ENCODE data around the gene RIOK1. TPM values are rescaled to one million over a fixed set of nuclear protein-coding genes. Genes with fewer than 3 reads are reported as not detected.
A peak's percentile ranks its signal among the peaks of the same experiment; 100 is the strongest.

The RIOK1 gene
- total RNA-seq, 1 donor from 2014 or later, result 16.7 TPM

DNA sequence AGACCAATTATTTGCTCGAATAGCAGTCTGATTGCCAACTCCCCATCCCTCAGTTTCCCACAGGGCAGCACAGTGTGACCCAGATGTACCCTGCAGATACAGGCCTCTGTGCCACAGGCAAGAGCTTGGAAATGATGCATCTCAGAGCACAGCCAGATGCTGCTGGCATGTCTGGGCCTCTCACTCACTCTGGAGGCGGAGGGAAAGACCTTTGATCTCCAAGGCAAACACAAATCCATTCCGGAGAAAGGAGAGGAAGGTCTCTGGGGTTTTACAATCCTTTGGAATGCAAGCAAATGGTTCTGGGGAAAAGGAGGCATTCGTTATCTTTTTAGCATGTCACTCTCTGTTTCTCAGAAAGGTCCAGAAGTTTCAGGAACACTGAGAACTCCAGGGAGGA, 74.2 kb downstream of the RIOK1 start:
- Mint-ChIP-seq H3K9me3 (ENCODE audit: unreplicated experiment) (no peaks in the 10 kb centered on the region), H3K27ac (ENCODE audit: unreplicated experiment) (peak overlapping the region; percentile 50), H3K36me3 (ENCODE audit: low read depth, unreplicated experiment) (no peaks in the 10 kb centered on the region), H3K4me3 (ENCODE audit: unreplicated experiment) (no peak overlapping the region), H3K27me3 (ENCODE audit: low read depth, unreplicated experiment) (no peaks in the 10 kb centered on the region), H3K4me1 (ENCODE audit: low read depth, unreplicated experiment) (peaks cover 31% of the 10 kb centered on the region)
- Histone ChIP-seq H3K9ac (ENCODE audit: low read length) (no peak overlapping the region), H2AFZ (ENCODE audit: low read depth, low read length) (peak overlapping the region; percentile 65), H3K79me2 (ENCODE audit: insufficient read depth, low read length) (no peaks in the 10 kb centered on the region), H3K27ac (ENCODE audit: low read depth, low read length) (no peak overlapping the region), H3K4me3 (ENCODE audit: insufficient read depth, low read depth, low read length) (no peak overlapping the region), H3K9me3 (ENCODE audit: insufficient read depth, low read depth, low read length) (no peaks in the 10 kb centered on the region), H3K27me3 (ENCODE audit: insufficient read depth, low read length) (no peaks in the 10 kb centered on the region), H3K36me3 (ENCODE audit: insufficient read depth, low read length) (no peaks in the 10 kb centered on the region), H3K4me2 (ENCODE audit: low read length) (no peak overlapping the region), H3K4me1 (ENCODE audit: insufficient read depth, low read length) (peaks cover 14% of the 10 kb centered on the region), H4K20me1 (ENCODE audit: insufficient read depth, low read length) (no peaks in the 10 kb centered on the region)
- FAIRE-seq, result no peak
- no peak for TF ChIP-seq EZH2 (IDR thresholded peaks at IDR 0.05; ENCODE audit: insufficient read depth, low read length)
- TF ChIP-seq, protein P1, sequence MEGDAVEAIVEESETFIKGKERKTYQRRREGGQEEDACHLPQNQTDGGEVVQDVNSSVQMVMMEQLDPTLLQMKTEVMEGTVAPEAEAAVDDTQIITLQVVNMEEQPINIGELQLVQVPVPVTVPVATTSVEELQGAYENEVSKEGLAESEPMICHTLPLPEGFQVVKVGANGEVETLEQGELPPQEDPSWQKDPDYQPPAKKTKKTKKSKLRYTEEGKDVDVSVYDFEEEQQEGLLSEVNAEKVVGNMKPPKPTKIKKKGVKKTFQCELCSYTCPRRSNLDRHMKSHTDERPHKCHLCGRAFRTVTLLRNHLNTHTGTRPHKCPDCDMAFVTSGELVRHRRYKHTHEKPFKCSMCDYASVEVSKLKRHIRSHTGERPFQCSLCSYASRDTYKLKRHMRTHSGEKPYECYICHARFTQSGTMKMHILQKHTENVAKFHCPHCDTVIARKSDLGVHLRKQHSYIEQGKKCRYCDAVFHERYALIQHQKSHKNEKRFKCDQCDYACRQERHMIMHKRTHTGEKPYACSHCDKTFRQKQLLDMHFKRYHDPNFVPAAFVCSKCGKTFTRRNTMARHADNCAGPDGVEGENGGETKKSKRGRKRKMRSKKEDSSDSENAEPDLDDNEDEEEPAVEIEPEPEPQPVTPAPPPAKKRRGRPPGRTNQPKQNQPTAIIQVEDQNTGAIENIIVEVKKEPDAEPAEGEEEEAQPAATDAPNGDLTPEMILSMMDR (IDR thresholded peaks at IDR 0.05; ENCODE audit: insufficient read depth, low read depth, low read length), result no peak
- DNase-seq (ENCODE audit: low read depth), result no peak

DNA sequence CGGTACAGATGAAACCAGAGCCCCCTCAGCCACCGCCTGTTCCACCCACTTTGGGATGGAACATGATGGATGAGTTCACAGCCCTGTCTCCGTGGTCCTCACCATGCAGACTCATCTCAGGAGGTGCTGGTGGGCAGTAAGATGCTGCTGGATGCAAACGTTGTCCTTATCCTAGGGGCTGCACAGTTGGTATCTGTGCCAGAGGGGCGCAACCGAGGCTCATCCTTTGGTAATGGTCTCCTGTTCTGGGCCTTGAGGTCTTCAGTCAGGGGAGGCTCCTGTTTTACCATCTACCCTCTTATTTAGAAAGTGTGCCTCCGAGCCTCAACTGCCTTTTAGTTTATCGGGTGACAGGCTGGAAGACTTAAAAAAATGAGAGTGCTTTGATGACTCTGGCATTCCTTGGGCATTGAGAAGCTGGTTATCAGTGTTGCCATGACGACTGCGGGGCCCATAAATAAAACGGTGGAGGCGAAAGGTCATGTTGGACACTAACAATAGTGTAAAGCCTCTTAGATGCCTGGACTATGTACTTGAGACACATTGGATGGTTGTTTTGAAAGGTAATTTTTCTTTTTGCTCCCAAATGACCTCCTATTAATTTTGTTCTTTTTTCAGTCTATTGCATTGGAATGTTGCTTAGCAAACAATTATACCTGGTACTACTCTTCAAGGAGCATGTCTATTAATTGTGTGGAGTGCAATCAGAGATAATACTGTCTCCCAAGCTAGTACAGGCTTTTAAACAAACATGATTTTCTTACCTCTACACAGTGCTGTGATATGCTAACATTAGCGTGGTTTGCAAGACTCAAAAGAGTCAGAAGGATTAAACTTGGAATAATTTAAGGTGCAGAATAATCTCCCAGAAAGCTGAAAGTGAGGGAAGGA, 77.6 kb downstream of the RIOK1 start:
- no peaks in the 10 kb centered on the region for H3K27me3 Mint-ChIP-seq (ENCODE audit: low read depth, unreplicated experiment)
- H3K4me2 ChIP-seq (ENCODE audit: low read length), result peak overlapping the region; percentile 67
- peaks cover 31% of the 10 kb centered on the region for H3K4me1 Mint-ChIP-seq (ENCODE audit: low read depth, unreplicated experiment)

More for the DNA sequence above, 77.6 kb downstream of the RIOK1 start:
- no peaks in the 10 kb centered on the region for H3K27me3 ChIP-seq (ENCODE audit: insufficient read depth, low read length)
- H4K20me1 ChIP-seq (ENCODE audit: insufficient read depth, low read length), result no peaks in the 10 kb centered on the region
- H2AFZ ChIP-seq (ENCODE audit: low read depth, low read length), result no peak overlapping the region
- H3K9me3 ChIP-seq (ENCODE audit: insufficient read depth, low read depth, low read length), result no peaks in the 10 kb centered on the region
- no peaks in the 10 kb centered on the region for H3K36me3 ChIP-seq (ENCODE audit: insufficient read depth, low read length)
- TF ChIP-seq, protein P1 (IDR thresholded peaks at IDR 0.05; ENCODE audit: insufficient read depth, low read depth, low read length), result no peak
- no peak for TF ChIP-seq EZH2 (IDR thresholded peaks at IDR 0.05; ENCODE audit: insufficient read depth, low read length)
- no peak overlapping the region for H3K9ac ChIP-seq (ENCODE audit: low read length)
- no peak overlapping the region for H3K27ac ChIP-seq (ENCODE audit: low read depth, low read length)
- FAIRE-seq (no peak), DNase-seq (ENCODE audit: low read depth) (peak; percentile 18)
- peaks cover 3% of the 10 kb centered on the region for H3K9me3 Mint-ChIP-seq (ENCODE audit: unreplicated experiment)
- H3K4me3 Mint-ChIP-seq (ENCODE audit: unreplicated experiment), result peak overlapping the region; percentile 28
- no peaks in the 10 kb centered on the region for H3K36me3 Mint-ChIP-seq (ENCODE audit: low read depth, unreplicated experiment)
- no peaks in the 10 kb centered on the region for H3K79me2 ChIP-seq (ENCODE audit: insufficient read depth, low read length)
- H3K4me1 ChIP-seq (ENCODE audit: insufficient read depth, low read length), result peaks cover 16% of the 10 kb centered on the region
- H3K27ac Mint-ChIP-seq (ENCODE audit: unreplicated experiment), result peak overlapping the region; percentile 13
- H3K4me3 ChIP-seq (ENCODE audit: insufficient read depth, low read depth, low read length), result no peak overlapping the region

Other genes with a start within 250 kb of the RIOK1 start
- gene SSR1, start 76.6 kb upstream of the RIOK1 start, total RNA-seq, result 289 and 310 TPM in 2 replicates
- gene CAGE1, start 66 bp upstream of the RIOK1 start, total RNA-seq, result 0.10 and 0.30 TPM in 2 replicates
- 468 and 555 TPM in 2 replicates for gene DSP, start 151.9 kb downstream of the RIOK1 start, total RNA-seq
- 10.2 and 13.1 TPM in 2 replicates for gene SNRNP48, start 200.4 kb downstream of the RIOK1 start, total RNA-seq